Trophoblast cell (in vitro differentiated cells and primary cell): Measurements from ENCODE around the gene CD2AP.
"Not testable (repeated sequence)": the region's sequence is repeated elsewhere in the genome, so short reads cannot be mapped to it uniquely, and the experiment has no call there.

Experiments
- DNase-seq, 2 donors: peaks; one replicate each; pipeline ENCODE4 v3.0.0-alpha.2; 2016
- H2AFZ ChIP-seq: 2 replicates; pipeline ENCODE4 v1.6.1; 2013; ENCODE audit warnings: low read length, moderate library complexity, mild to moderate bottlenecking; ENCODE audit not compliant: insufficient read depth, poor library complexity
- H2AK5ac ChIP-seq: 2 replicates; pipeline ENCODE4 v1.6.1; 2013; ENCODE audit warnings: mild to moderate bottlenecking, low read length
- H2BK120ac ChIP-seq: 2 replicates; pipeline ENCODE4 v1.6.1; 2013; ENCODE audit warnings: low read length, mild to moderate bottlenecking, moderate library complexity; ENCODE audit not compliant: insufficient read depth, poor library complexity
- H2BK12ac ChIP-seq: 2 replicates; pipeline ENCODE4 v1.6.1; 2013; ENCODE audit warnings: mild to moderate bottlenecking, low read length, moderate library complexity
- H2BK5ac ChIP-seq: 2 replicates; pipeline ENCODE4 v1.6.1; 2013; ENCODE audit warnings: low read length, low read depth, moderate library complexity, mild to moderate bottlenecking; ENCODE audit not compliant: poor library complexity
- H3K14ac ChIP-seq: 2 replicates; pipeline ENCODE4 v1.6.1; 2013; ENCODE audit warnings: mild to moderate bottlenecking, low read length
- H3K18ac ChIP-seq: 2 replicates; pipeline ENCODE4 v1.6.1; 2013; ENCODE audit warnings: mild to moderate bottlenecking, low read length
- H3K23ac ChIP-seq: 2 replicates; pipeline ENCODE4 v1.6.1; 2013; ENCODE audit warnings: low read length
- H3K27ac ChIP-seq: 2 replicates; pipeline ENCODE4 v1.5.1; 2013; ENCODE audit warnings: low read depth, mild to moderate bottlenecking, inconsistent platforms, low read length, moderate library complexity
- H3K27me3 ChIP-seq: 2 replicates; pipeline ENCODE4 v1.6.1; 2013; ENCODE audit warnings: inconsistent platforms, mild to moderate bottlenecking, low read length, moderate library complexity; ENCODE audit not compliant: insufficient read depth
- H3K36me3 ChIP-seq, 2 experiments: 1 replicate in 1 of 2; 2 replicates in 1 of 2; pipeline ENCODE4 v1.6.1; 2013; ENCODE audit warnings: low read length in 2 of 2, mild to moderate bottlenecking in 2 of 2, moderate library complexity in 1 of 2; ENCODE audit not compliant: insufficient read depth in 2 of 2, control insufficient read depth in 1 of 2
- H3K4ac ChIP-seq: 2 replicates; pipeline ENCODE4 v1.6.1; 2013; ENCODE audit warnings: low read depth, mild to moderate bottlenecking, low read length, moderate library complexity
- H3K4me1 ChIP-seq, 2 experiments: 1 replicate in 1 of 2; 2 replicates in 1 of 2; pipeline ENCODE4 v1.6.1; 2013; ENCODE audit warnings: low read length in 2 of 2, mild to moderate bottlenecking in 2 of 2, moderate library complexity in 1 of 2; ENCODE audit not compliant: insufficient read depth in 2 of 2, control insufficient read depth in 1 of 2
- H3K4me2 ChIP-seq: 2 replicates; pipeline ENCODE4 v1.6.1; 2013; ENCODE audit warnings: inconsistent platforms, mild to moderate bottlenecking, low read length, moderate library complexity
- H3K4me3 ChIP-seq: 2 replicates; pipeline ENCODE4 v1.5.1; 2013; ENCODE audit warnings: mild to moderate bottlenecking, low read depth, low read length, inconsistent platforms
- H3K79me1 ChIP-seq: one replicate; pipeline ENCODE4 v1.6.1; 2013; ENCODE audit warnings: low read length
- H3K79me2 ChIP-seq: 2 replicates; pipeline ENCODE4 v1.6.1; 2013; ENCODE audit warnings: low read length, mild to moderate bottlenecking; ENCODE audit not compliant: control insufficient read depth, insufficient read depth, poor library complexity
- H3K9ac ChIP-seq: 2 replicates; pipeline ENCODE4 v1.6.1; 2013; ENCODE audit warnings: mild to moderate bottlenecking, low read length
- H3K9me3 ChIP-seq: 2 replicates; pipeline ENCODE4 v1.6.1; 2013; ENCODE audit warnings: low read depth, mild to moderate bottlenecking, control low read depth, inconsistent platforms, low read length; ENCODE audit not compliant: insufficient read depth
- H4K12ac ChIP-seq: 2 replicates; pipeline ENCODE4 v1.6.1; 2013; ENCODE audit warnings: low read depth, mild to moderate bottlenecking, low read length, moderate library complexity
- H4K8ac ChIP-seq: 2 replicates; pipeline ENCODE4 v1.6.1; 2013; ENCODE audit warnings: low read depth, mild to moderate bottlenecking, low read length, moderate library complexity
- H4K91ac ChIP-seq: one replicate; pipeline ENCODE4 v1.6.1; 2013; ENCODE audit warnings: low read depth, mild to moderate bottlenecking, low read length, moderate library complexity
- WGBS: extraction: QIAGEN DNeasy Blood & Tissue Kit; methylation state at CpG from one replicate; pipeline ENCODE4 v1.1.7; 2013; ENCODE audit warnings: missing lambda C conversion rate; ENCODE audit not compliant: insufficient read length, insufficient coverage; ENCODE audit errors: extremely low coverage; 5-methylcytosine and 5-hydroxymethylcytosine counted together

Gene CD2AP

DNA sequence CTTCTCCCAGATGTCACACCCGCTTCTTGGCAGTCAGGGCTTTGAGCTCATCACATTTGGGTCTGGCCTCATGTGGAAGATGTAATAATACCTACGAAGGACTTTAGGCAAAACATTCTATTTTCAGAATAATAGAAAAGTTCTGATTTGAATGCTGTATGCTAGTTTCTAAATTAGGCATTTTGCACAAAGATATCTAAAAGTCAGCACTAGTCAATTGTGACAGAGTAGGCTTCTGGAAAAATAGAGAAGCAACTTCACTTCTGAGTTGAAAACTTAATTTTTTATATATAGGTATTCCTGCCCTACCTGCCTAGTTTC lies 38.3 kb upstream of the CD2AP start:
- Histone ChIP-seq H3K4ac (no peak overlapping the region), H3K79me2 (no peaks in the 10 kb centered on the region)
- no CpG with 5 or more reads among the region's 2 CpGs for WGBS

GRCh38 chr6:47440719-47441118 lies 36.9 kb upstream of the CD2AP start:
- Histone ChIP-seq H2AFZ (no peak overlapping the region), H3K4me3 (no peak overlapping the region), H2BK5ac (no peak overlapping the region), H3K9ac (no peak overlapping the region), H3K23ac (no peak overlapping the region), H4K91ac (no peak overlapping the region), H3K36me3 (no peaks in the 10 kb centered on the region), H3K18ac (no peak overlapping the region), H3K4me2 (no peak overlapping the region), H3K4me1 (no peaks in the 10 kb centered on the region), H3K27ac (no peak overlapping the region), H2BK120ac (no peak overlapping the region), H3K27me3 (no peaks in the 10 kb centered on the region), H3K14ac (no peak overlapping the region), H4K12ac (no peak overlapping the region), H3K79me2 (no peaks in the 10 kb centered on the region), H2AK5ac (no peak overlapping the region), H2BK12ac (no peak overlapping the region), H3K79me1 (no peaks in the 10 kb centered on the region), H3K4ac (no peak overlapping the region), H4K8ac (no peak overlapping the region), H3K9me3 (peaks cover 2% of the 10 kb centered on the region)
- no peak for DNase-seq
- no CpG with 5 or more reads among the region's 3 CpGs for WGBS

More for the DNA sequence above, 38.3 kb upstream of the CD2AP start:
- no peak overlapping the region for H4K91ac ChIP-seq
- no peak overlapping the region for H2AFZ ChIP-seq
- no peak overlapping the region for H3K18ac ChIP-seq
- no peaks in the 10 kb centered on the region for H3K79me1 ChIP-seq
- H2AK5ac ChIP-seq, result no peak overlapping the region
- no peak overlapping the region for H4K8ac ChIP-seq
- no peak overlapping the region for H3K14ac ChIP-seq
- no peak overlapping the region for H4K12ac ChIP-seq
- H3K36me3 ChIP-seq, result no peaks in the 10 kb centered on the region
- no peaks in the 10 kb centered on the region for H3K27me3 ChIP-seq
- no peak overlapping the region for H3K9ac ChIP-seq
- no peak overlapping the region for H2BK12ac ChIP-seq
- H3K4me2 ChIP-seq, result no peak overlapping the region
- H2BK5ac ChIP-seq, result no peak overlapping the region
- no peak overlapping the region for H3K27ac ChIP-seq
- peaks cover under 1% of the 10 kb centered on the region for H3K9me3 ChIP-seq
- H3K23ac ChIP-seq, result no peak overlapping the region
- no peak for DNase-seq
- H2BK120ac ChIP-seq, result no peak overlapping the region
- H3K4me3 ChIP-seq, result no peak overlapping the region
- H3K4me1 ChIP-seq, result no peaks in the 10 kb centered on the region

GRCh38 chr6:47444964-47445363 lies 32.6 kb upstream of the CD2AP start:
- H3K4ac ChIP-seq, H3K79me2 ChIP-seq, H3K18ac ChIP-seq, DNase-seq, H4K8ac ChIP-seq, H2BK120ac ChIP-seq, H3K9ac ChIP-seq, H4K12ac ChIP-seq, H3K9me3 ChIP-seq, H3K4me3 ChIP-seq, H2AK5ac ChIP-seq, H3K4me2 ChIP-seq, H2BK12ac ChIP-seq, H2BK5ac ChIP-seq, H2AFZ ChIP-seq, H3K79me1 ChIP-seq, H4K91ac ChIP-seq, H3K36me3 ChIP-seq, H3K4me1 ChIP-seq, H3K27ac ChIP-seq, H3K14ac ChIP-seq, H3K23ac ChIP-seq, H3K27me3 ChIP-seq: not testable (repeated sequence)
- no CpG with 5 or more reads among the region's 3 CpGs for WGBS

DNA sequence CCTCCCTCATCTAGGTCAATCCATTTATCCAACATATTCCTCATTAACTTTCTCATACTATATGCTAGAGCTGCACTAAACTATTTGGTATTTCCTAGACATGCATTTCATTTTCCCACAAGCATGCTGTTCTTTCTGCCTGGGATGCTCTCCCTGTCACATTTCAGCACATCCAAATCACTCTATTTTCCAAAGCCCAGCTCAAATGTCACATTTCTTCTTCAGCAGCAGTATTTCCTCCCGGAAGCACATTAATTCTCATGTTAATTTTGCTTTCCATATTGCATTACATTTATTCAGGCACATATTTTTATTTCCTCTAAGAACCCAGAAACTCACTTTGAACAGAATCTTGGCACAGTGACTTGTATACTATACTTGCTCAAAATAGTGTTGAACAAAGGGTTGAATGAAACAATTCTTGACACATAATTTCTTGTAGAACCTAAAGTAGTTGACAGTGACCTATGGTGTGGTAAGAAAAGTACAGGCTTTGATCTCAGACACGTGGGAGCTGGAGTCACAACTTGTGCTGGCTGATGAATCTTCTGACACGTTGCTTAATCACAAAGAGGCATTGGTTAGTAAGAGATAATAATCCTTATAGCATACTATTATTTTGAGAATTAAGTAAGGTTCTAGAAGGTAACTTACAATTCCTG lies 30.8 kb upstream of the CD2AP start:
- Histone ChIP-seq H3K27ac (no peak overlapping the region), H3K36me3 (no peaks in the 10 kb centered on the region)
- no CpG with 5 or more reads among the region's 3 CpGs for WGBS

More for the DNA sequence above, 30.8 kb upstream of the CD2AP start:
- Histone ChIP-seq H4K91ac (no peak overlapping the region), H3K18ac (no peak overlapping the region), H2AFZ (no peak overlapping the region), H3K9ac (no peak overlapping the region), H3K4me1 (no peaks in the 10 kb centered on the region), H3K27me3 (no peaks in the 10 kb centered on the region), H3K4me3 (no peak overlapping the region), H2AK5ac (no peak overlapping the region), H2BK5ac (no peak overlapping the region), H3K4me2 (no peak overlapping the region), H2BK120ac (no peak overlapping the region), H3K9me3 (peaks cover 2% of the 10 kb centered on the region), H3K79me1 (no peaks in the 10 kb centered on the region), H2BK12ac (no peak overlapping the region), H4K12ac (no peak overlapping the region), H3K4ac (no peak overlapping the region), H3K14ac (no peak overlapping the region), H3K23ac (no peak overlapping the region), H4K8ac (no peak overlapping the region), H3K79me2 (no peaks in the 10 kb centered on the region)
- DNase-seq, result no peak
